ENCODE data around the gene PBX1. TPM values are rescaled to one million over a fixed set of nuclear protein-coding genes. Genes with fewer than 3 reads are reported as not detected.

The PBX1 gene
- total RNA-seq, 8 experiments from 2014 or later: 27.8 to 268 (median 147) TPM

DNA sequence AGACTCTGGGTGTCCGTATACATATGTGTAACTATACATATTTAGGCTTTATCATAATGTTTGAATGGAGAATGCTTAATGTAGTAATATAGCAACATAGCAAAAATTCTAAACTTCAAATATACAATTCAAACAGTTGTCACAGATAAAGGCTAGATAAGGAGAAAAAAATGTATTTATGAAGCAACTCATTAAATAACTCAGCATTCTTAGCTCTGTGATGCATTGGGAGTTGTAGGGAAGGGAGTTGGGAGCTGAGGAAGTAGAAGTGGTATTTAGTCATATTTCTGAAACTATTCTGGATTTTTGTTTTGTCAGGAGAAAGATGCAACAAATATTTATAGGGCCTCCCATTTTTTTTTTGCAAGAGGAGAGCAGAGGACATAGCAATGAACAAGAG is 197.8 kb downstream of the PBX1 start:
- peaks cover 40 to 56% of the 10 kb centered on the region in 2 donors for H3K4me1 ChIP-seq (replicated peaks in 1 of 2)
- no peak overlapping the region for H3K27ac ChIP-seq
- WGBS, 10 experiments: 0 to 100% (median 86%) methylated on average over 1 of the region's 1 CpG; no CpG with 5 or more reads in 2 of the 10 experiments
- in situ Hi-C loops (cut with MboI; ENCODE audit: low pct_unique_long_range_greater_than_20kb in 2 of 9, low sequenced_read_pairs in 9 of 9, unreplicated experiment in 9 of 9): no loop called here
- H3K4me3 ChIP-seq: no peak overlapping the region
- peak in 1 of 8 experiments; percentile 8 for ATAC-seq (replicated peaks in 6 of 8)

DNA sequence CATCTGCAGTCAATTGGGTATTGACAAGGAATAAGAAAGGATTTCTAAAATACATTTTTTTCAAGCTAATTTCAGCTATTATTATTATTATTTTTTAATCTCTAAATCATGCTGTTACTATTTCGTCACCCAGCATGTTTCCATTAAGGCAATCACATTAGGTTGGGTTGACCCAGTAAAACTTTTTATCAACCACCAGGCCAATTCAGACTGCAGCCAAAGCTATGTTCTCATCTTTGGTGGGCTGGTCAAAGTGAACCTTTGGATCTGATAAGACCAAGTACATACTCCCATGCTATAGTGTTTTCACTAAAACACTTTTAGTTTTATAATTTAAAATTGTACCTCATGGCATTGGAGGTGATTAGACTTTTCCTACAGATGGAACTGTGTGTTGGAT is 198.6 kb downstream of the PBX1 start:
- in situ Hi-C loops (cut with MboI; ENCODE audit: low pct_unique_long_range_greater_than_20kb in 2 of 9, low sequenced_read_pairs in 9 of 9, unreplicated experiment in 9 of 9): no loop called here
- no peak for ATAC-seq (replicated peaks in 6 of 8)
- 71 to 100% (median 91%) methylated on average over 1 of the region's 1 CpG; no CpG with 5 or more reads in 1 of the 10 experiments for WGBS, 10 experiments
- H3K4me3 ChIP-seq: no peak overlapping the region
- H3K27ac ChIP-seq: no peak overlapping the region
- peaks cover 40 to 52% of the 10 kb centered on the region in 2 donors for H3K4me1 ChIP-seq (replicated peaks in 1 of 2)

DNA sequence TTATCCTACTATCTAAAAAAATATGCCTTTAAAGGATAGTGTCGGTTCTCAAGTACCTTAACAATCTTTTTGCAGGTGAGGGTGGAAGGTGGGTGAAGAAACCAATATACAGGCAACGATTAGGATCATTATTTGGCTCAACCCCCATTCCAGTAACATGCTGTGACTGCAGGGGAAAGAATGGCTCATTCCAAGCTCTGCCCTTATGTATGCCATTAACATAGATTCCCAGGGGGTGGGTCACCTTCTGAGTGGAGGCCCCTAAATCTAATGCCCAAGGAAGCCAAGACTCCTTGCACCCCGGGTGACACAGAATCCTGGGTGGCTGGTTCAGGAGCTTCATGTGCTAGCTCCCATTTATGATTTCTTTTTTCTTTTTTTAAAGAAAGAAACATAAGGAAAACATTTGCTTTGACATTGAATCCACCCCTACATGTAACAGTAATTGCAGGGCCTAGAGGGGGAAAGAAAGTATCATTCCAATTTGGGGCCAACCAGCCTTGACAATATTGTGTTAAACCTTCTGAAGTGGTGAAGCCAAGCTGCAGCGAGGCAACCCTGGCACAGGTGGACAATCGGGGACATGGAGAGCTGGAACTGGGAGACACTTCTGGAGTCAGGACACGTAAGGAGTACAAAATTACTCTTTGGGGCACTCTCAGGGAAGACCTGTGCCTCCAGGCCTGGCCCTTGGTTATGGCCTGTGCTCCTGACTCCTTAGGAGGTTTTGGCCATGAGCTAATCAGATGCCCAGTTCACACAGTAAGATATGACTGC is 200.3 kb downstream of the PBX1 start:
- in situ Hi-C loops (cut with MboI; ENCODE audit: low pct_unique_long_range_greater_than_20kb in 2 of 9, low sequenced_read_pairs in 9 of 9, unreplicated experiment in 9 of 9): no loop called here
- H3K4me3 ChIP-seq: no peak overlapping the region
- WGBS, 10 experiments: 0 to 97% (median 74%) methylated on average over 1 to 5 of the region's 6 CpGs; no CpG with 5 or more reads in 1 of the 10 experiments
- peak in 1 of 8 experiments; percentile 5 for ATAC-seq (replicated peaks in 6 of 8)
- peaks cover 30 to 35% of the 10 kb centered on the region in 2 donors for H3K4me1 ChIP-seq (replicated peaks in 1 of 2)
- no peak overlapping the region for H3K27ac ChIP-seq

DNA sequence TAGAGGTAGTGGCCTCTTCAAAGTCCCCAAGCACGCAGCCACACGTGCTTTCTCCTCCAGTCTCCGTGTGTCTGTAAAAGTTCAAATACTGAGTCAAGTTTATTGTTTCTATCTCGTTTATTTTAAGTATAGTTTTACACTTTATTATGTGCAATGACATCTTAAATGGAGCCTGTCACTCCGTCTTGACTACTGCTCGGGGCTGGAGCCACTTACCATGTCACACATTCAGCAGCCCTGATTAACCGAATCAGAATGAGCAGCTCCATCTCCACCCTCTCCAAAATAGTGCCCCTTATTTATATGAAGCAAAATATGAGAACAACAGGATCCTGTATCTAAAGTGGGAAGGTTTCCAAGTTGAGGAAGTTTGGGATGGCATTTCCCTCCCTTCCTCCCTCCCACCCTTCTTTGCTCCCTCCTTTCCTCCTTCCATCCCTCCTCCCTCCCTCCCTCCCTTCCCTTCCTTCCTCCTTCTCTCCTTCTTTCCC is 201.0 kb downstream of the PBX1 start:
- 0 to 100% (median 82%) methylated on average over 1 to 7 of the region's 7 CpGs; no CpG with 5 or more reads in 1 of the 10 experiments for WGBS, 10 experiments
- Histone ChIP-seq H3K4me1 (replicated peaks in 1 of 2) (peaks cover 26 to 31% of the 10 kb centered on the region in 2 donors), H3K27ac (no peak overlapping the region), H3K4me3 (no peak overlapping the region)
- peak in 3 of 8 experiments; percentile 9 to 59 (median 26) for ATAC-seq (replicated peaks in 6 of 8)
- in situ Hi-C loops (cut with MboI; ENCODE audit: low pct_unique_long_range_greater_than_20kb in 2 of 9, low sequenced_read_pairs in 9 of 9, unreplicated experiment in 9 of 9): no loop called here

DNA sequence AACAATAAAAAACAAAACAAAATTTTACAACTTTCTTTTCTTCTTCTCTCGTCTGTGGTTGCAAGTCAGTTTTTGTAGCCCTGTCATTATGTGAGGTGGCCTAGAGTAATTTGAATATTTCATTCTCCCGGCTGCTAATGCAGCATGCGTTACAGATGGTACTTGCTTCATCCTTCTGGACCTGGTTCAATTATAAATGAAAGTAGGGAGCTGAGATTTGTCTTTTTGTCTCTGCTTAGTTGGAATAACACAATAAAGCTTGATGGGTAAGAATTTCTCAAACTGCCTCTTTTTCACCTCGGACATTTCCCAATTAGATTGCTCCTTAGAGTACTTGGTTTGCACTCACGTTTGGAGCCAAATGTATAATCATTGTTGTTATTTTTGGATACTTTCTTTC is 201.6 kb downstream of the PBX1 start:
- in situ Hi-C loops (cut with MboI; ENCODE audit: low pct_unique_long_range_greater_than_20kb in 2 of 9, low sequenced_read_pairs in 9 of 9, unreplicated experiment in 9 of 9): no loop called here
- 0 to 92% (median 80%) methylated on average over 2 to 5 of the region's 5 CpGs; no CpG with 5 or more reads in 1 of the 10 experiments for WGBS, 10 experiments
- Histone ChIP-seq H3K4me1 (replicated peaks in 1 of 2) (peaks cover 26 to 31% of the 10 kb centered on the region in 2 donors), H3K4me3 (no peak overlapping the region), H3K27ac (no peak overlapping the region)
- peak in 3 of 8 experiments; percentile 61 to 85 (median 83) for ATAC-seq (replicated peaks in 6 of 8)

DNA sequence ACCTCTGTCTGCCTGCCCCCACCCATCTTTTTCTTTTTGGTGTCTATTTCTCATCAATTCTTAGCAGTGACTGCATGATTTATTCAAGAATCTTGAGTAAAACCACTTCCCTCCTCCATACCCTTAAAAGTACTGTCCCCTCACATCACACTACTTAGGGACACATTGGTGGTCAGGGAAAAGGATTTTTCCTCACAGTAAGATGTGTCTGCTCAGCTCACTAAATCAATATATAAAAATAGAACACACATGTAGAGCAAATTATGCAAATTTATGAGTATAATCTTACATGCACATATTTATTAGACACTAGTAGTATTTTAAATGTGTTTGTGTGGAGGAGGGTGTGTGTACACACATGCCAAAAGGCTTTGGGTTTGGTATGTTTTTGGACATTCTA is 202.0 kb downstream of the PBX1 start:
- H3K4me3 ChIP-seq: no peak overlapping the region
- ATAC-seq (replicated peaks in 6 of 8): peak in 3 of 8 experiments; percentile 49 to 63 (median 62)
- H3K4me1 ChIP-seq (replicated peaks in 1 of 2): peaks cover 26 to 31% of the 10 kb centered on the region in 2 donors
- in situ Hi-C loops (cut with MboI; ENCODE audit: low pct_unique_long_range_greater_than_20kb in 2 of 9, low sequenced_read_pairs in 9 of 9, unreplicated experiment in 9 of 9): no loop called here
- no peak overlapping the region for H3K27ac ChIP-seq

DNA sequence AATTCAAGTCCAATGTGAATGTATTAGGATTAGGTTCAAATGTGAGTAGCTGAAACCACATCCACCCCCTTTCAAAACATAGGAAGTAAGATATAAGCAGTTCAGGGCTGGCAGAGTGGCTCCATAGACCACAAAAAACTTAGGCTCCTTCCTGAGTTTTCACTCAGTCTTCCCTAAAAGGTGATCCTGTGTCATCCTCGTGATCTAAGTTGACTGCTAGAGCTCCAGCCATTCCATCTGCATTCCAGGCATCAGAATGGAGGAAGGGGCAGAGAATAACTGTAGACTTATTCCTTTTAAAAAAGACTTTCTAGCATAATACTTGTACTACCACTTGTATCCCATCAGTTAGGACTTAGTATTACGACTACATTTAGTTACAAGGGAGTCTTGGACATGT is 204.1 kb downstream of the PBX1 start:
- H3K4me3 ChIP-seq: no peak overlapping the region
- in situ Hi-C loops (cut with MboI; ENCODE audit: low pct_unique_long_range_greater_than_20kb in 2 of 9, low sequenced_read_pairs in 9 of 9, unreplicated experiment in 9 of 9): no loop called here
- no peak overlapping the region for H3K27ac ChIP-seq
- WGBS, 10 experiments: 88 to 100% (median 96%) methylated on average over 1 to 2 of the region's 2 CpGs; no CpG with 5 or more reads in 1 of the 10 experiments
- H3K4me1 ChIP-seq (replicated peaks in 1 of 2): peaks cover 32 to 38% of the 10 kb centered on the region in 2 donors
- no peak for ATAC-seq (replicated peaks in 6 of 8)

DNA sequence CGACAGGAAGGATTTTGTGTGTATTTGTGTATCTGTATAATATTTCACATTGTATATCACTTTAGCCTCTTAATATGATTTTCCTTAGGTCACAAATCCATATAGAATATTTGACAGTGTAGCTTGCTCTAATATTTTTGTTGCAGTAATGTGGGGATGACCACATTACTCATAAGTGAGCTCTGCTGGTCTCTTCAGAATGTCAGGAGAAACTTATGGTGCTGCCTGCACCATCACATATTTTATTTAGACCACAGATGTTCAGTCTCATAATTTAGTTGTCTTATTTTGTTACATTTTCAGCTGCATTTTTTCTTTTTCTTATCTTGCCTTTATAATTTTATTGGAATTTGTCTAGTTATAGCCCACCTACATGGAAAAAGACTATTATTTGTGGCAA is 205.3 kb downstream of the PBX1 start:
- in situ Hi-C loops (cut with MboI; ENCODE audit: low pct_unique_long_range_greater_than_20kb in 2 of 9, low sequenced_read_pairs in 9 of 9, unreplicated experiment in 9 of 9): no loop called here
- H3K4me3 ChIP-seq: no peak overlapping the region
- H3K4me1 ChIP-seq (replicated peaks in 1 of 2): peaks cover 32 to 38% of the 10 kb centered on the region in 2 donors
- H3K27ac ChIP-seq: no peak overlapping the region
- no peak for ATAC-seq (replicated peaks in 6 of 8)
- WGBS, 10 experiments: 80 to 100% (median 100%) methylated on average over 1 of the region's 1 CpG; no CpG with 5 or more reads in 1 of the 10 experiments

DNA sequence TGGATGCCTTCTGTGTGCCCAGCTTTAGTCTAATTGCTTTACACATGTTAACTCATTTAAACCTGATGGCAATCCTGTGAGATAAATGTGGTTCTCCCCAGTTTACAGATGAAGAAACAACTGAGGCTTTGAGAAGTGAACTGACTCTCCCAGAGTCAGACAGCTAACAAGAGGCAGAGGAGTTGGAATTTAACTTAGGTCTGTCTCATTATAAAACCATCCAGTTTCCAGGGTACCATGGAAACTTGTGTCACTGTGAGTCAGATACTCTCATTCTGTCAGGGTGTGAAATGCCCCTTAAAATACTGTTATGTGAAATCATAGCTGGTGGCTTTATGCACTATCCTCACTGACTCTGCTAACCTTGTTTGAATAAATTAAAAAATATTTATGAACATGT is 206.6 kb downstream of the PBX1 start:
- Histone ChIP-seq H3K4me3 (no peak overlapping the region), H3K27ac (peak overlapping the region in 1 of 2 donors; percentile 20), H3K4me1 (replicated peaks in 1 of 2) (peaks cover 28 to 42% of the 10 kb centered on the region in 2 donors)
- ATAC-seq (replicated peaks in 6 of 8): peak; percentile 8 to 96 (median 88)
- in situ Hi-C loops (cut with MboI; ENCODE audit: low pct_unique_long_range_greater_than_20kb in 2 of 9, low sequenced_read_pairs in 9 of 9, unreplicated experiment in 9 of 9): no loop called here

DNA sequence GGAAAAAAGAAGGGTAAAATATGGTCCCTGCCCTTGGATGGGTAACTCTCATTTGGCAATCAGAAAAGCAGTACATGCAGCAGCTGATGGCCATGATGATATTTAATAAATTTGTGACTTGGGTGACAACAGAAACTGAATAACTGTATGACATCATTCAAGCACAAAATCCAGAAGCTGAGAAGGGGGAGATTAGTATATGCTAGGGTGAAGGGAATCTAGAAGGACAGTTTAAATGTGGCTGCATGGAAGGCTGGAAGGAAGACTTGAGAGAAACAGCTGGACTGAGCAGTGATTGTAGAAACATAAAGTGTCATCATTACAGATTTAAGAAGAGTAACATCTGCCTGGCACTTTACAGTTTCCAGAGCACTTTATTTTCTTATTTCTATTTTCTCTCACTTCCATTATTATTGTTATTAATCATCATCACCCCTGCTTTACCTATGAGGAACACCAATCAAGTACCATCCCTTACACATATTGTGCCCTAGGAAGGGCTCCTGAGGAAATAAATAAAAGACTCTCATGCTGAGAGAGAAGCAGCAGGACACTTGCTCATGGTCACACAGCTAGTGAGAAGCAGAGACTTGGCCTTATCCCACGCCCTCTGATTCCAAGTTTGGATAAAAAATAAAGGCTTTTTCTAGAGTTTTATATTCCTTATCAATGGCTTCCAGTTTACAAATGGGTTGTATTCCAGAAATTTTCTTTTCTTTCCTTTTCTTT is 207.2 kb downstream of the PBX1 start:
- in situ Hi-C loops (cut with MboI; ENCODE audit: low pct_unique_long_range_greater_than_20kb in 2 of 9, low sequenced_read_pairs in 9 of 9, unreplicated experiment in 9 of 9): no loop called here
- WGBS, 10 experiments: 0 to 100% (median 100%) methylated on average over 1 of the region's 1 CpG
- Histone ChIP-seq H3K4me1 (replicated peaks in 1 of 2) (peaks cover 30 to 43% of the 10 kb centered on the region in 2 donors), H3K4me3 (no peak overlapping the region), H3K27ac (peak overlapping the region in 1 of 2 donors; percentile 20)
- ATAC-seq (replicated peaks in 6 of 8): peak in 5 of 8 experiments; percentile 68 to 78 (median 71)

DNA sequence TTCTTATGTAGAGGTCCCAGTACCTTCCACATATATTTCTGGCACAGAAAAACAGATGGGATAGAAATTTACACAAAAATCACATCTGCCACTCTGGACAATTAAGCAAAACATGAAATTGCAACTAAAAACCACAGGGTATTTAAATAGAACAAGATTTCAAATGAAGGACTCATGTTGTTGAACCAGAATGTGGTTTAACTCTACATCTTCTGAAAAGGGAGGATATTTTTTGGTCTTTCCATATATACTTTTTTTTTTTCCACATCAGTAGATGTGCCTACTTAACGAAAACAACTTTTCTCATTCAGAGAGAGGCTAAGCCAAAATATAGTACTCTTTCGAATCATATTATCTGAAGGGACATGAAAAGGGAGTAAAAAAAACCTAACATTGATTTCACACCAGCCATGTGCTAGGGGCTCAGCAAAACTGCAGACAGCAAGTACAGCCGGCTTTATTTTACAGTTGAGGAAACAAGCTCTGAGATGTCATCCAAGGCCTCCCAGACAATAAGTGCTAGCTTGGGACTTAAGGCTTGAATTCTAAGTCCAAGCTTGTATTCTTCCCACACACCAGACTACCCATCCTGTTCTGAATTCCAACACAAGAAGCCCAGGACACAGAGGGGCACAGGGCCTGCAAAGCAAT is 208.9 kb downstream of the PBX1 start:
- ATAC-seq (replicated peaks in 6 of 8): peak in 1 of 8 experiments; percentile 11
- peaks cover 46 to 60% of the 10 kb centered on the region in 2 donors for H3K4me1 ChIP-seq (replicated peaks in 1 of 2)
- WGBS, 10 experiments: 10 to 100% (median 67%) methylated on average over 1 to 3 of the region's 3 CpGs; no CpG with 5 or more reads in 1 of the 10 experiments
- in situ Hi-C loops (cut with MboI; ENCODE audit: low pct_unique_long_range_greater_than_20kb in 2 of 9, low sequenced_read_pairs in 9 of 9, unreplicated experiment in 9 of 9): no loop called here
- H3K4me3 ChIP-seq: no peak overlapping the region
- no peak overlapping the region for H3K27ac ChIP-seq

DNA sequence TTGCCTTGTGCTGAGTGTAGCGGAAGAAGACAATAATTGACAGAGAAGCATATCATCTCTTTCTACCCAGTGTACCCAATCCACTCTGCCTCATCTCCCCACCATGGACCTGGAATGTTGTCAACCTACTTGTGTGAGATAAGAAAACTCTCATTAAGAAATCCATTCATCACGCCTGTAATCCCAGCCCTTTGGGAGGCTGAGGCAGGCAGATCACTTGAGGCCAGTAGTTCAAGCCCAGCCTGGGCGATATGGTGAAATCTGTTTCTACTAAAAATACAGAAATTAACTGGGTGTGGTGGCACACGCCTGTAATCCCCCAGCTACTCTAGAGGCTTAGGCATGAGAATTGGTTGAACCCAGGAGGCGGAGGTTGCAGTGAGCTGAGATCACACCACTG is 209.6 kb downstream of the PBX1 start:
- no peak overlapping the region for H3K27ac ChIP-seq
- in situ Hi-C loops (cut with MboI; ENCODE audit: low pct_unique_long_range_greater_than_20kb in 2 of 9, low sequenced_read_pairs in 9 of 9, unreplicated experiment in 9 of 9): no loop called here
- ATAC-seq (replicated peaks in 6 of 8): no peak
- H3K4me1 ChIP-seq (replicated peaks in 1 of 2): peaks cover 51 to 67% of the 10 kb centered on the region in 2 donors
- WGBS, 10 experiments: 52 to 100% (median 100%) methylated on average over 1 to 5 of the region's 5 CpGs; no CpG with 5 or more reads in 1 of the 10 experiments
- no peak overlapping the region for H3K4me3 ChIP-seq
